GM21423 (cell line): ENCODE measurements around the gene SH2D6.

Experiments
- ATAC-seq: cut with Tn5 transposase; IDR thresholded peaks from one replicate; pipeline ENCODE4 v1.9.1; 2021; ENCODE audit warnings: mild to moderate bottlenecking, moderate library complexity; ENCODE audit not compliant: unreplicated experiment

Gene SH2D6

GRCh38 chr2:85421260-85422071 lies 3.0 kb downstream of the SH2D6 start:
- no peak for ATAC-seq

- ATAC-seq = no peak
These were observed 3.6 kb downstream of the SH2D6 start for GRCh38 chr2:85422072-85422457.

- ATAC-seq = no peak
These were observed 5.0 kb downstream of the SH2D6 start for GRCh38 chr2:85423525-85423924.

- no peak for ATAC-seq
These were observed 7.1 kb downstream of the SH2D6 start for GRCh38 chr2:85425588-85425987.

- no peak for ATAC-seq
These were observed 8.9 kb downstream of the SH2D6 start for GRCh38 chr2:85427300-85427835.

GRCh38 chr2:85428343-85428881 lies 9.9 kb downstream of the SH2D6 start:
- no peak for ATAC-seq

GRCh38 chr2:85429213-85429923 lies 10.9 kb downstream of the SH2D6 start:
- no peak for ATAC-seq

GRCh38 chr2:85429924-85430289 lies 11.4 kb downstream of the SH2D6 start:
- no peak for ATAC-seq

- no peak for ATAC-seq
These were observed 12.4 kb downstream of the SH2D6 start for GRCh38 chr2:85430752-85431569.

GRCh38 chr2:85431570-85432205 lies 13.2 kb downstream of the SH2D6 start:
- no peak for ATAC-seq

- no peak for ATAC-seq
These were observed 15.1 kb downstream of the SH2D6 start for GRCh38 chr2:85433511-85434089.

GRCh38 chr2:85434696-85435095 lies 16.2 kb downstream of the SH2D6 start:
- ATAC-seq = no peak

GRCh38 chr2:85435220-85435958 lies 16.9 kb downstream of the SH2D6 start:
- ATAC-seq = no peak

GRCh38 chr2:85435981-85436835 lies 17.7 kb downstream of the SH2D6 start:
- no peak for ATAC-seq

- no peak for ATAC-seq
These were observed 18.4 kb downstream of the SH2D6 start for GRCh38 chr2:85436836-85437487.

GRCh38 chr2:85437488-85438200 lies 19.1 kb downstream of the SH2D6 start:
- ATAC-seq = peak; percentile 86
